Neural crest cell (in vitro differentiated cells): ENCODE results near the gene SMTNL2. TPM values are rescaled to one million over a fixed set of nuclear protein-coding genes. Genes with fewer than 3 reads are reported as not detected.

Experiments used
- DNase-seq: peaks from one replicate; pipeline ENCODE4 v3.0.0; 2021; ENCODE audit warnings: low read depth, mixed read lengths, low spot score
- H3K27ac Mint-ChIP-seq: one replicate; pipeline ENCODE4 v1.8.0; 2021; ENCODE audit warnings: mild to moderate bottlenecking, mixed read lengths; ENCODE audit not compliant: unreplicated experiment
- H3K27me3 Mint-ChIP-seq: 2 replicates; pipeline ENCODE4 v1.8.0; 2021; ENCODE audit warnings: low read depth, mild to moderate bottlenecking, mixed read lengths
- H3K36me3 Mint-ChIP-seq: 2 replicates; pipeline ENCODE4 v1.8.0; 2021; ENCODE audit warnings: low read depth, mild to moderate bottlenecking, mixed read lengths
- H3K4me1 Mint-ChIP-seq: 2 replicates; pipeline ENCODE4 v1.8.0; 2021; ENCODE audit warnings: mixed read lengths
- H3K4me3 Mint-ChIP-seq: one replicate; pipeline ENCODE4 v1.8.0; 2021; ENCODE audit warnings: mild to moderate bottlenecking, mixed read lengths
- H3K9me3 Mint-ChIP-seq: 2 replicates; pipeline ENCODE4 v1.8.0; 2021; ENCODE audit warnings: mixed read lengths
- total RNA-seq: library from RNA; stranded (reverse); gene quantifications from 2 replicates; pipeline ENCODE4 v1.2.1, GENCODE V29; 2021
- TF ChIP-seq, protein P1 (sequence below): fragments of 200-600 bp; sonication (generic); conservative IDR thresholded peaks from 2 replicates; pipeline ENCODE4 v1.5.0; 2021; ENCODE audit warnings: antibody characterized with exemption, mild to moderate bottlenecking

The SMTNL2 gene
- total RNA-seq, 1 donor from 2014 or later, result 1.1 TPM

DNA sequence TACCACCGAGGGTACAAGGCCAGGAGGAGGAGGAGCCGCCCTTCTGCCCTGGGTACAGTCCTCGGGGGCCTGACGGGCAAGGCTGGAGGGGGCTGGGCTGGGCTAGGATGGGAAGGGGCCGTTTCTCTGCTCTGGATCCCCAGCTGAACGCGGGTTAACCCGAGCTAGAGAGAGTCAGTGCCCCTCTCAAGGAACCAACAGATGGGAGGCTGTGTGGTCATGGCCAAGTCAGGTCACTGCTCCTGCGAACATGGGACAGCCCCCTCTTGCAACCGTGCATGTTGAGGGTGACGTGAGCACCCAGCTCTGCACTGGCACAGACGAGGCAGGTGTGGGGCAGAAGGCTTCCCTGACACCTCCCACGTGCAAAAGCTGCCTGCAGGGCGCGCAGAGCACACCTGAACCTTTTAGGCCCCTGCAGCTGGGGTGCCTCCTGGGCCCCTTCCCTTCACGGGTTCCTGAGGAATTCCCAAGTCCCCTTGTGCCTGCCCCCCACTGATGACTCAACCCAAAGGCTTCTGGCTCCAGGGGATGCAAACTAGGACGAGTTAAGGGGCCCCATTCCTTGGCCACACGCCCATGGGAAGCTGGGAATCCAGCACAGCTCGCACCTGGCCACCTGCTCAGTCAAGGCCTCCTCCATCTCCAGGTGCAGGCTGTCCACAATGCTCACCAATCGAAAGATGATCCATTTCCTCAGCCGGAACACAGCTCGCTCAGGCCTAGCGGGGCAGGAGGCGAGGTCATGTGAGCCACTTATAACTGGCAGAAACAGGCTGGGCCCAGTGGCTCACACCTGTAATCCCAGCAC, 35.4 kb upstream of the SMTNL2 start:
- TF ChIP-seq, protein P1, sequence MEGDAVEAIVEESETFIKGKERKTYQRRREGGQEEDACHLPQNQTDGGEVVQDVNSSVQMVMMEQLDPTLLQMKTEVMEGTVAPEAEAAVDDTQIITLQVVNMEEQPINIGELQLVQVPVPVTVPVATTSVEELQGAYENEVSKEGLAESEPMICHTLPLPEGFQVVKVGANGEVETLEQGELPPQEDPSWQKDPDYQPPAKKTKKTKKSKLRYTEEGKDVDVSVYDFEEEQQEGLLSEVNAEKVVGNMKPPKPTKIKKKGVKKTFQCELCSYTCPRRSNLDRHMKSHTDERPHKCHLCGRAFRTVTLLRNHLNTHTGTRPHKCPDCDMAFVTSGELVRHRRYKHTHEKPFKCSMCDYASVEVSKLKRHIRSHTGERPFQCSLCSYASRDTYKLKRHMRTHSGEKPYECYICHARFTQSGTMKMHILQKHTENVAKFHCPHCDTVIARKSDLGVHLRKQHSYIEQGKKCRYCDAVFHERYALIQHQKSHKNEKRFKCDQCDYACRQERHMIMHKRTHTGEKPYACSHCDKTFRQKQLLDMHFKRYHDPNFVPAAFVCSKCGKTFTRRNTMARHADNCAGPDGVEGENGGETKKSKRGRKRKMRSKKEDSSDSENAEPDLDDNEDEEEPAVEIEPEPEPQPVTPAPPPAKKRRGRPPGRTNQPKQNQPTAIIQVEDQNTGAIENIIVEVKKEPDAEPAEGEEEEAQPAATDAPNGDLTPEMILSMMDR, result no peak
- no peak overlapping the region for H3K27ac Mint-ChIP-seq
- no peaks in the 10 kb centered on the region for H3K27me3 Mint-ChIP-seq
- peaks cover 3% of the 10 kb centered on the region for H3K36me3 Mint-ChIP-seq
- H3K9me3 Mint-ChIP-seq, result no peaks in the 10 kb centered on the region
- no peak overlapping the region for H3K4me3 Mint-ChIP-seq
- no peaks in the 10 kb centered on the region for H3K4me1 Mint-ChIP-seq
- no peak for DNase-seq

DNA sequence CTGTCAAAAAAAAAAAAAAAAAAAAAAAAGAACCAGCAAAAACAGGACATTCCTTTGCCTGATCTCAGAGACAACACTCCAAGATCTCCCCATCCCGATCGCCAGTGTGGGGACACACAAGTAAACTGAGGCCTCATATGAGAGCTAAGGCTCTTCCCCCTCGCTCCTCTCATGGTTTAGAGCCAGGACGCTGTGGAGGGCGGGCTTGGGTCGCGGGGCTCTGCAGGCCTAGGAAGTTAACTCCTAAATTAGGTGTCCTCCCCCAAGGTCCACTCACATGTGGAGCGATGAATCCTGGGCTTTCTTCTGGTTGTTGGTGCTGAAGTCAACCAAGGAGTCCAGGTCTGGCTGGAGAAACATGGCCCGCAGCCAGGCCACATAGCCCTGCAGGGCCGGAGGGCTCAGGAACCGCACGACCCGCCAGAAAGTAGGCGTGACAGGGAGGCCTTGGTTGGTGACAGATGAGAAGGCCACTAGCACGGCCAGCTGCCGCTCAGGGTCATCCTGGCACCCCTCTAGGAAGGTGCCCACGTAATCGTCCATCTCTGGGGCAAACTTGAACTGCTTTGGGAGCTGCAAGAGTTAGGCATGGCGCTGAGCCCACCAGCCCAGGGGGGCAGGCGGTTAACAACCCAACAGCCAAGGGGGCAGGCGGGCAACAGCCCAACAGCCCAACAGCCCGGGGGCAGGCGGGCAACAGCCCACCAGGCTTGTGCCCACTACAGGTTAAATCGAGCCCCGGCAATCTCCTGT, 34.4 kb upstream of the SMTNL2 start:
- Mint-ChIP-seq H3K36me3 (peaks cover 3% of the 10 kb centered on the region), H3K4me1 (peaks cover 9% of the 10 kb centered on the region), H3K27ac (no peak overlapping the region), H3K4me3 (no peak overlapping the region), H3K27me3 (no peaks in the 10 kb centered on the region), H3K9me3 (no peaks in the 10 kb centered on the region)
- DNase-seq, result no peak
- TF ChIP-seq, protein P1, result no peak

DNA sequence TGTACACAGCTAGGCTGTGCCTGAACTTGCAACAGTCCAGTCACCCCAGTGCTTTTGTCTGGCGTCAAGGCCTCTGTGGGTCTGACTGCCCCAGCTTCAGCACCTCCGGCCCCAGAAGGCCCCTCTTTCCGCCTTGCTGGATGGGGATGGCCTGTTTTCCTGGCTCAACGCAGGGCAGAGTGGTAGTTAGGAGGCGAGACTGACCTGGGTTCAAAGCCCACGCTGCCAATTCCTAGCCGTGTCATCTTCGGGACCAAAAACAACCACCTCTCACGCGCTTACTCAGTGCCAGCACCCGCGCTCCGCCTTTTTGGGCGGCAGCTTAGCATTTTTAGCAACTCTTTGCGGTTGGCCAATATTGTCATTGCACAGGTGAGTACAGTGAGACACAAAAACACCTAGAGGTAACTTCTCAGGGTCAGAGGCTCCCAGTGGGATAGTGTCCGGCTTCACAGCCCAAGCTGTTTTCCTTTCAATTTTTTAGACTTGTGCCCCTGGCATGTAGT, 33.7 kb upstream of the SMTNL2 start:
- Mint-ChIP-seq H3K27me3 (no peaks in the 10 kb centered on the region), H3K27ac (no peak overlapping the region), H3K4me1 (peaks cover 15% of the 10 kb centered on the region), H3K9me3 (no peaks in the 10 kb centered on the region), H3K36me3 (peaks cover 3% of the 10 kb centered on the region), H3K4me3 (no peak overlapping the region)
- DNase-seq, result no peak
- TF ChIP-seq, protein P1, result no peak

DNA sequence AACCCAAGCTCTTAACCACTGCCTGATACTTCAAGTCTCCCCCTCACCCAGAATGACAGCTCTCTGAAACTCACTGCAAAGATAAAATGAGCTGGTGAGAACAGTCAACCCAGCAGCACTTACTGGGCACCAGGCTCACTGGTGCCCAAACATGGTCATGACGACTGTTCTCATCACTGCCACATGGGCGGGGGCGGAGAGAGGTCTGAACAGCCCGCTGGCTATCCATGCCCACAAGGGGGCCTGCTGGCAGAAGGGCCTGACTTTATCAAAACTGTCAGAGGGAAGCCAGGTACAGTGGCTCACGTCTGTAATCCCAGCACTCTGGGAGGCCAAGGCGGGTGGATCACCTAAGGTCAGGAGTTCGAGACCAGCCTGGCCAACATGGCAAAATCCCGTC, 33.2 kb upstream of the SMTNL2 start:
- Mint-ChIP-seq H3K4me1 (peaks cover 21% of the 10 kb centered on the region), H3K9me3 (no peaks in the 10 kb centered on the region), H3K27ac (no peak overlapping the region), H3K36me3 (peaks cover 3% of the 10 kb centered on the region), H3K27me3 (no peaks in the 10 kb centered on the region), H3K4me3 (peak overlapping the region; percentile 6)
- TF ChIP-seq, protein P1, result peak; percentile 22
- DNase-seq, result no peak

DNA sequence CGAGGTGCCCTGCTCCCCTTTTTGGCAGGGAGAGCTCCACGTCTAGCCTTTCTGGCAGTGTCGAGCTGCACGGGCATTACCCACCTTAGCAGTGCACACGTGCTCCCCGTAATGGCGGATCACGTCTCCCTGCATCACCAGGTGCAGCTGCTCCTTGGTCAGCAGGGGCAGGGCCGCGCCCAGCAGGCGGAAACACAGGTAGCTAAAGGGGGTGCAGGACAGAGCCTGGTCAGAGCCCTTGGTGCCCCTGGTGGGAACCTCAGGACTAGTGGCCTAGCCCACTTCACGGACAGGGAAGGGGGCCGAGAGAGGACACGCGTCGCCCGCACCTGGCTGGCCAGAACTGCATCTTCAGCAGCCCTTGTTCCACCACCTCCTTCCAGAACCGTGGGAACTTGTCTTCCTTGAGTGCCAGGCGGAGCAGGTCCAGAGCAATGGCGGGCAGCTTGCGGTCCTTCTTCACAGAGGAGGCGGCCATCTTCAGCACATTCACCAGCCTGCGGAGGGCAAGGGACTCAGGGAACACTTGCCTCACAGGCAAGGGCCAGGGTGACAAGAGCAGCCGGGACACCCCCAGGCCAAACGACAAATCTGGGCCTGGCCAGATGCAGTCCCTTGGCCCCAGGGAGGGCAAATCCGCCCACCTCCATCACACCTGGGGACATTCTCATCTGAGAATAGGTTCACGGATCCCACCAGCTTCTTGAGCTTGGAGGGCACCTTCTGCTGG, 32.4 kb upstream of the SMTNL2 start:
- DNase-seq, result no peak
- H3K4me3 Mint-ChIP-seq, result peak overlapping the region; percentile 9
- H3K36me3 Mint-ChIP-seq, result peaks cover 3% of the 10 kb centered on the region
- H3K9me3 Mint-ChIP-seq, result no peaks in the 10 kb centered on the region
- peaks cover 26% of the 10 kb centered on the region for H3K4me1 Mint-ChIP-seq
- H3K27me3 Mint-ChIP-seq, result no peaks in the 10 kb centered on the region
- TF ChIP-seq, protein P1, result no peak
- H3K27ac Mint-ChIP-seq, result no peak overlapping the region
